Endothelial cell of umbilical vein (primary cell): ENCODE data around the gene DYRK3.
"Not testable (repeated sequence)": the region's sequence is repeated elsewhere in the genome, so short reads cannot be mapped to it uniquely, and the experiment has no call there.

ENCODE experiments used
- EZH2 ChIP-seq: IDR thresholded peaks from 2 replicates; pipeline ENCODE4 v1.6.1; 2012; ENCODE audit warnings: borderline replicate concordance, low read depth, mild to moderate bottlenecking, moderate library complexity, low read length, inconsistent platforms; ENCODE audit not compliant: severe bottlenecking
- POLR2A ChIP-seq: IDR thresholded peaks from 2 replicates; pipeline ENCODE4 v1.6.1; 2012; ENCODE audit warnings: low read depth, mild to moderate bottlenecking, control low read depth, low read length
- POLR2AphosphoS5 ChIP-seq: IDR thresholded peaks from 2 replicates; pipeline ENCODE4 v1.6.1; 2012; ENCODE audit warnings: low read depth, mild to moderate bottlenecking, control low read depth, low read length, moderate library complexity; ENCODE audit not compliant: insufficient read depth
- TF ChIP-seq, protein P1 (sequence below), 2 donors: IDR thresholded peaks; 1 replicate in 1 of 2; 2 replicates in 1 of 2; pipeline ENCODE4 v1.5.1; 2011; ENCODE audit warnings: low read length in 2 of 2, mild to moderate bottlenecking in 2 of 2, moderate library complexity in 2 of 2, control low read depth in 1 of 2, inconsistent platforms in 1 of 2, low read depth in 1 of 2; ENCODE audit not compliant: insufficient read depth in 1 of 2; ENCODE audit errors: extremely low read depth in 1 of 2

- TF ChIP-seq, protein P1, sequence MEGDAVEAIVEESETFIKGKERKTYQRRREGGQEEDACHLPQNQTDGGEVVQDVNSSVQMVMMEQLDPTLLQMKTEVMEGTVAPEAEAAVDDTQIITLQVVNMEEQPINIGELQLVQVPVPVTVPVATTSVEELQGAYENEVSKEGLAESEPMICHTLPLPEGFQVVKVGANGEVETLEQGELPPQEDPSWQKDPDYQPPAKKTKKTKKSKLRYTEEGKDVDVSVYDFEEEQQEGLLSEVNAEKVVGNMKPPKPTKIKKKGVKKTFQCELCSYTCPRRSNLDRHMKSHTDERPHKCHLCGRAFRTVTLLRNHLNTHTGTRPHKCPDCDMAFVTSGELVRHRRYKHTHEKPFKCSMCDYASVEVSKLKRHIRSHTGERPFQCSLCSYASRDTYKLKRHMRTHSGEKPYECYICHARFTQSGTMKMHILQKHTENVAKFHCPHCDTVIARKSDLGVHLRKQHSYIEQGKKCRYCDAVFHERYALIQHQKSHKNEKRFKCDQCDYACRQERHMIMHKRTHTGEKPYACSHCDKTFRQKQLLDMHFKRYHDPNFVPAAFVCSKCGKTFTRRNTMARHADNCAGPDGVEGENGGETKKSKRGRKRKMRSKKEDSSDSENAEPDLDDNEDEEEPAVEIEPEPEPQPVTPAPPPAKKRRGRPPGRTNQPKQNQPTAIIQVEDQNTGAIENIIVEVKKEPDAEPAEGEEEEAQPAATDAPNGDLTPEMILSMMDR (IDR thresholded peaks at IDR 0.05; ENCODE audit: extremely low read depth in 1 of 2, insufficient read depth in 1 of 2, low read depth in 1 of 2, low read length in 2 of 2), result not testable (repeated sequence)
- TF ChIP-seq EZH2, POLR2A, POLR2AphosphoS5: not testable (repeated sequence)
Observed at GRCh38 chr1:206642074-206642473, 6.7 kb downstream of the DYRK3 start.
